22Rv1 (cell line): ENCODE results near the gene SCN11A.

Experiments
- H3K27ac ChIP-seq: fragments of 450-650 bp; 2 replicates; pipeline ENCODE4 v1.5.1; 2017
- ZFX ChIP-seq: fragments of 450-650 bp; IDR thresholded peaks from 2 replicates; pipeline ENCODE4 v1.6.1; 2017; ENCODE audit warnings: antibody characterized with exemption, borderline replicate concordance
- TF ChIP-seq, protein P1 (sequence below): fragments of 450-650 bp; IDR thresholded peaks from 2 replicates; pipeline ENCODE4 v1.5.1; 2017; ENCODE audit warnings: mild to moderate bottlenecking

The SCN11A gene

DNA sequence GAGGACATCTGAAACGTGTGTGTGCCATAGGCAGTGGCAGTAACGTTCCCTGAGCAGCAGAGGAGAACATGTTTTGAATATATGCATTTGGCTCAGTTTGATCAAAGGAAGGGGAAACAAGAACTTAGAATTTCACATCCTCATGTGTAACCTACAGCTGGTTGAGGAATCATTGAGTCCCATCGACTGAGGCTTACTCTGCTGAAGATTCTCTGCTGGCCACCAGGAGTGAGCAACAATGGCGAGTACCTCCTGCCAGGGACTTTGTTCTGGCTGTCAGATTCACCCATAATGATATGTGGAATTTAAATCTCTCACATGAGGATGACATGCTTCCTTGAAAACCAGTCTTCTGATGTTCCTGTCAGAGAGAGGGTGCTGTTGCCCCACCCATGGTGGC is 34.4 kb upstream of the SCN11A start:
- no peak overlapping the region for H3K27ac ChIP-seq
- TF ChIP-seq ZFX = no peak
- TF ChIP-seq, protein P1, sequence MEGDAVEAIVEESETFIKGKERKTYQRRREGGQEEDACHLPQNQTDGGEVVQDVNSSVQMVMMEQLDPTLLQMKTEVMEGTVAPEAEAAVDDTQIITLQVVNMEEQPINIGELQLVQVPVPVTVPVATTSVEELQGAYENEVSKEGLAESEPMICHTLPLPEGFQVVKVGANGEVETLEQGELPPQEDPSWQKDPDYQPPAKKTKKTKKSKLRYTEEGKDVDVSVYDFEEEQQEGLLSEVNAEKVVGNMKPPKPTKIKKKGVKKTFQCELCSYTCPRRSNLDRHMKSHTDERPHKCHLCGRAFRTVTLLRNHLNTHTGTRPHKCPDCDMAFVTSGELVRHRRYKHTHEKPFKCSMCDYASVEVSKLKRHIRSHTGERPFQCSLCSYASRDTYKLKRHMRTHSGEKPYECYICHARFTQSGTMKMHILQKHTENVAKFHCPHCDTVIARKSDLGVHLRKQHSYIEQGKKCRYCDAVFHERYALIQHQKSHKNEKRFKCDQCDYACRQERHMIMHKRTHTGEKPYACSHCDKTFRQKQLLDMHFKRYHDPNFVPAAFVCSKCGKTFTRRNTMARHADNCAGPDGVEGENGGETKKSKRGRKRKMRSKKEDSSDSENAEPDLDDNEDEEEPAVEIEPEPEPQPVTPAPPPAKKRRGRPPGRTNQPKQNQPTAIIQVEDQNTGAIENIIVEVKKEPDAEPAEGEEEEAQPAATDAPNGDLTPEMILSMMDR = no peak

DNA sequence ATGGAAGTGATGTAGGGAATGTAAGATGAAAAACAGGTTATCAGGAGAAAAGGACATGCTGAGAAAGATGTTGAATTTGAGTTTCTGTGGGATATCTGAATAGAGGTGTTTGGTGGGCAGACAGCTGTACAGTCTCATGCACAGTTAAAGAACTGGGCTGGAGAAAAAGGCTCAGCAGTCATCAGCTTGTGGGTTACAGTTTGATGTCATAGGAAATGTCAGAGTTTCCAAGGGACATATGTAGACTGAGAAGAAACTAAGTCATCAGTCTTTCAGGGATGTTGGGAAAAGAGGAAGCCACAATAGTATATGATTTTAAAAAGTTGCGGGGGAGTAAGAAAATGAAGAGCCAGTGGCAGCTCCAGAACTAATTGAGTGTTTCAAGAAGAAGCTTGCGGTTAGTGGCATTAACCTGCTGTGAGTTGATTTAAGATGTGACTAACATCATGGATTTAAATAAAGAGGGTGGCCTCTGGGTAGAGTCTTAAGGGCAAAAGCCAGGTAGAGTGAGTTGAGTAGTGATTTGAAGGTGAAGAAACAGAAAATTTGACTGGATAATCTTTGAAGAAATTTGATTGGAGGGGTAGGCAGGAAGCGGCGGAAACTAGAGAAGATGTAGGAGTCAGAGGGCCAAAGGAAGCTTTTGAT is 31.0 kb upstream of the SCN11A start:
- H3K27ac ChIP-seq = no peak overlapping the region
- no peak for TF ChIP-seq ZFX
- TF ChIP-seq, protein P1 = no peak

DNA sequence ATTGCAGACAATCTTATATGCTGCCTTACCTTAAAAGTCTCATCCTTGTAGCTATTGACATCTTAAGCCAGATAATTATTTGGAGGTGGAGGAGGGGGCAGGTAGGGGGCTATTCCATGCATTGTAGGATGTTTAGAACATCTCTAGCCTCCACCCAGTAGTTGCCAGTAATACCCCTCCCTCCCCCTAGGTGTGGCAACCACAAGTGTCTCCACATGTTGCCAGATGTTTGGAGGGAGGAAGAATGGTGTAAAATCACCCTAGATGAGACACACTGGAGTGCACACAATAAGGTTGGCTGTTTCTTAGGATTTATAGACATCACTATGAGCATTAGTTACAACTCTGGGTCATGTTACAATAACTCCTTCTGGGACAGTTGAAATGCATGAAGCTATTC is 28.3 kb upstream of the SCN11A start:
- H3K27ac ChIP-seq = no peak overlapping the region
- TF ChIP-seq ZFX = no peak
- TF ChIP-seq, protein P1 = no peak

DNA sequence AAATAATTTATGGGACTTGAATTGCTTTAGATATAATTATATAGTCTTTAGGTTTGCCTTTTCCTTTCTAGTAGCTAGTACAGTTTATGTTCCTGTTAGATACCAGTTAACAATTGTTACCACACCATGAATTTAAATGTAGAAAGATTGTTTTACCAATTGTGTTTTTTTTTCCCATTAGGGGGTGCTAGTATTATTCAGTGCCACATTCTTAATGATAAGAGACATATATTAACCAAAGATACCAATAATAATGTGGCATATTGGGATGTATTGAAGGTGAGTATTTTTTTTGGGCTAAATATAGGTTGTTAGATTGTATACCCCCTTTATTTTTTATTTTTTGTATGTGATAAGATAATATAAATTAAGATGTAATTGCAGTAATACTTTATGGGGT is 27.8 kb upstream of the SCN11A start:
- TF ChIP-seq, protein P1 = no peak
- TF ChIP-seq ZFX = no peak
- H3K27ac ChIP-seq = no peak overlapping the region

DNA sequence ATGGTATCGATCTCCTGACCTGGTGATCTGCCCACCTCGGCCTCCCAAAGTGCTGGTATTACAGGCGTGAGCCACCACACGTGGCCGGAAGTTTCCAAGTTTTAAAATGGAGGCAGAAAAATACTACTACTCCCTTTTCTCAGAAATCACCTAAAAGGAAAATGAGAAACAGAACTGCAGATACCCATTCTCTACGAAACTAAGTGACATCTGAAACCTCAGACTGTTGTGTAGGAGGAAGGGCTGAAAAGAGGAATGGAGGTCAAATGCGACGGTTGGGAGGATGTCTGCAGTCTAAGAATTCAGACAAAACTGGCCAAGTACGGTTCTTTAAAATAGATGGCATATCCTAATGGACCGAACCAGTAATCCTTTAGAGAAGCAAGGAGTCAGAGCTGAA is 24.2 kb upstream of the SCN11A start:
- TF ChIP-seq, protein P1 = no peak
- no peak for TF ChIP-seq ZFX
- H3K27ac ChIP-seq = no peak overlapping the region

DNA sequence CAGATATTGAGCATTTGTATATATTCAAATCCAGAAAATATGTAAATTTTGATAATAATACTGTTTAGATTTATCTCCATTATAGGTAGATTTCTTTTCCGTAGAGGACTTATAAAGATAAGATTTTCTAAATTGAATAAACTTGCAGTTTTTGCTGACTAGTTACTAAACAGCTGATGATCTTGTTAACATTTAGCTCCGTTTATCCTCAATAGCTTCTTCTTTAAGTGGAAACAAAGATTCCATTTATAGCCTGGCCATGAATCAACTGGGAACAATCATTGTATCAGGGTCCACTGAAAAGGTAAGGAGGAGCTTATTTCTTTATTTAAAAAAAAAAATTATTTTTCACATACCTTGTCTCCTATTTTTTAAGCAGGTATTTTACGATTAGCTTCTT is 16.8 kb upstream of the SCN11A start:
- TF ChIP-seq, protein P1 = no peak
- TF ChIP-seq ZFX = no peak
- H3K27ac ChIP-seq = no peak overlapping the region

DNA sequence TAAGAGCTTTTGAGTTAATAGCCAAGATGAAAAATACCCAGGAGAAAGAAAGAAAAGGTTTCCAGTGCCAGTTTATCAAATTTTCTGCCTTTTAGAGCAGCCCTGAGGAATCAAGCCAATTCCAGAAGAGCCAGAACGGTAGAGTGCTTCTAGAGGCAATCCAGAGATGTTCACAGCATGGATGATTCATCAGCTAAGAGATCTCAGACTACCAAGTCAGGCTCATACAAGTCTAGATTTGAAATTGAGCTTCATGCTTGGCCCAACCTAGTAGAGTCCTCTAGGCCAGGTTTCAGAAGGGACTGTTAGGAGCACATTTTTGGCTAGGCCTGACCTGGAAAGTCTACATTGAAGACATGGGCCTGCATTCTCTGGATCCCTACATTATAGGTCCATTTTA is 15.5 kb upstream of the SCN11A start:
- no peak overlapping the region for H3K27ac ChIP-seq
- TF ChIP-seq, protein P1 = no peak
- no peak for TF ChIP-seq ZFX
